Activated CD4-positive, alpha-beta T cell treated with anti-CD3 and anti-CD28 coated beads for 36 hours (primary cell): ENCODE data around the gene NHLRC4. TPM values are rescaled to one million over a fixed set of nuclear protein-coding genes. Genes with fewer than 3 reads are reported as not detected.

Source experiments
- ATAC-seq: fragments of 200-7000 bp; cut with Tn5 transposase; one replicate; pipeline ENCODE4 v1.10.0; 2021; ENCODE audit warnings: mild to moderate bottlenecking, moderate library complexity
- CTCF ChIA-PET: fragments of 350-600 bp; sonication (Branson Sonifier 250); formaldehyde crosslinking; loops from one replicate; lab custom pipeline; 2021; ENCODE audit warnings: antibody characterized with exemption; lab: Charles Lee
- POLR2A ChIA-PET: fragments of 350-600 bp; sonication (Branson Sonifier 250); formaldehyde crosslinking; loops from one replicate; lab custom pipeline; 2021; ENCODE audit warnings: antibody characterized with exemption, inconsistent platforms; lab: Charles Lee
- DNase-seq: peaks from one replicate; pipeline ENCODE4 v3.0.0-alpha.2; 2020
- H3K27ac Mint-ChIP-seq: one replicate; pipeline ENCODE4 v1.8.0; 2021; ENCODE audit warnings: mixed read lengths
- H3K27me3 Mint-ChIP-seq: one replicate; pipeline ENCODE4 v1.8.0; 2021; ENCODE audit warnings: mixed read lengths
- H3K36me3 Mint-ChIP-seq: one replicate; pipeline ENCODE4 v1.8.0; 2021; ENCODE audit warnings: low read depth, mixed read lengths
- H3K4me1 Mint-ChIP-seq: one replicate; pipeline ENCODE4 v1.8.0; 2021; ENCODE audit warnings: mixed read lengths
- H3K4me3 Mint-ChIP-seq: one replicate; pipeline ENCODE4 v1.8.0; 2021; ENCODE audit warnings: mild to moderate bottlenecking, moderate library complexity, mixed read lengths
- H3K9me3 Mint-ChIP-seq: one replicate; pipeline ENCODE4 v1.8.0; 2021; ENCODE audit warnings: low read depth, mixed read lengths
- intact Hi-C, 2 experiments: fragments of 100-400 bp; cut with DNase I in 1 of 2; cut with micrococcal nuclease in 1 of 2; formaldehyde crosslinking; loops; one replicate each; pipeline versions ENCODE4 v1.14.2 to v1.15.1; 2022 to 2024; cut with DNase I, micrococcal nuclease
- total RNA-seq, 2 experiments: library from RNA; stranded (reverse); gene quantifications; one replicate each; pipeline ENCODE4 v1.2.3, GENCODE V29; 2021

NHLRC4 gene
- total RNA-seq, 2 experiments from 2014 or later: 0.19 to 0.87 TPM

GRCh38 chr16:583815-584591 is 17.2 kb downstream of the NHLRC4 start:
- H3K9me3 Mint-ChIP-seq: no peaks in the 10 kb centered on the region
- intact Hi-C loops: no loop called here

DNA sequence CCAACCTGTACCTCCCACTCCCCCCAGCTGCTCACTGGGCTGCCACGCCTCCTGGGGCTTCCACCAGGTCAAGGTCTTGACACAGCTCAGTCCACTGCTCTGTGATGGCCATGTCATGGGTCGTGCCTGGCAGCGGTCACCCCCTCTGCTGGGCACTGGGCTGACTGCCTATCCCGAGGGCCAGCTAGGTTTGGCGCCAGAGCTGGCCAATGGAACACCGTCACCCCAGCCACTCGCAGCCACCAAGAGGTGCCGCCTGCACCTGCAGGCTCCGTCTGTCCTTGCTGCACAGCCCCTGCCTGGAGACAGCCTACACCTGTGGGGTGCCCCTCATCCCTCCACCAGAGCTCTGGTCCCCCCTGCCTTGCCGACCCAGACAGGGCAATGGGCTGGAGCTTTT is 18.5 kb downstream of the NHLRC4 start:
- Mint-ChIP-seq H3K36me3 (peaks cover 13% of the 10 kb centered on the region), H3K27me3 (no peaks in the 10 kb centered on the region), H3K9me3 (no peaks in the 10 kb centered on the region), H3K4me3 (no peak overlapping the region), H3K4me1 (peaks cover 5% of the 10 kb centered on the region), H3K27ac (no peak overlapping the region)
- intact Hi-C loops: loop anchor here in 1 of 2 experiments (5.0 kb wide), 4 partner anchors 203 to 1952 kb away; partner anchors contain the start of genes CRAMP1, IFT140, PDPK1 and PGAP6
- POLR2A ChIA-PET: no interaction called here
- no peak for ATAC-seq
- CTCF ChIA-PET: interaction anchor here (0.9 kb wide), 1 partner anchor 89 kb away, joined by 3 read pairs; no protein-coding TSS in a partner anchor
- DNase-seq: no peak

More at GRCh38 chr16:583815-584591, 17.2 kb downstream of the NHLRC4 start:
- Mint-ChIP-seq H3K27ac (no peak overlapping the region), H3K36me3 (peaks cover 13% of the 10 kb centered on the region), H3K4me1 (peaks cover 5% of the 10 kb centered on the region), H3K27me3 (no peaks in the 10 kb centered on the region), H3K4me3 (no peak overlapping the region)
- ATAC-seq (no peak), DNase-seq (no peak)
- ChIA-PET POLR2A (no interaction called here), CTCF (no interaction called here)

DNA sequence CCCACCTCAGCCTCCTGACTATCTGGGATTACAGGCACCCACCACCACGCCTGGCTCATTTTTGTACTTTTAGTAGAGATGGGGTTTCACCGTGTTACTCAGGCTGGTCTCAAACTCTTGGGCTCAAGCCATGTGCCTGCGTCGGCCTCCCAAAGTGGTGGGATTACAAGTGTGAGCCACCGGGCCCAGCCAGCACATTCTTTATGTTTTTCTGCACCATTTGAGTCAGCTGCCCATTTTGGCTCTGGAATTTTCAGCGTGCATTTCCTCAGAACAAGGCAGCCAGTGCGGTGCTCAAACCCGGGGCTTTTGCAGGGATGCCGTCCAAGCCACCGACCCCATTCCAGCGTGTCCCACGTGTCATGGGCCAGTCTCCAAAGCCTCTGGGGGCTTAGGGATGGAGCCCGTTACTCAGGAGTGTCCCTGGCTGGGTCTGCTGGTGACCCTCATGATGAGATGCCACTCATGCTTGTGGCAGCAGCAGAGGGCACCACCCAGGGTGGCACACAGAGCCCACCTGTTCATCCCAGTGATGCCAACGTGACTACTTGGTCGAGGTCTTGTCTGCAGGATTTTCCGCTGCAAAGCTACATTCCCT is 19.3 kb downstream of the NHLRC4 start:
- intact Hi-C loops: loop anchor here in 1 of 2 experiments (5.0 kb wide), 4 partner anchors 204 to 1951 kb away; partner anchors contain the start of genes CRAMP1, IFT140, PDPK1 and PGAP6
- POLR2A ChIA-PET: no interaction called here

GRCh38 chr16:586645-587590 is 20.1 kb downstream of the NHLRC4 start:
- no peaks in the 10 kb centered on the region for H3K27me3 Mint-ChIP-seq
- ChIA-PET CTCF (interaction anchor here (0.6 to 1.1 kb wide), 3 partner anchors 16 to 62 kb away, joined by 3 read pairs; partner anchors contain the start of genes METTL26 and WDR90), POLR2A (no interaction called here)

More for the DNA sequence above, 19.3 kb downstream of the NHLRC4 start:
- DNase-seq (no peak), ATAC-seq (no peak)
- peaks cover 12% of the 10 kb centered on the region for H3K4me1 Mint-ChIP-seq
- no peaks in the 10 kb centered on the region for H3K27me3 Mint-ChIP-seq
- no peak overlapping the region for H3K27ac Mint-ChIP-seq
- no peak overlapping the region for H3K4me3 Mint-ChIP-seq
- peaks cover 13% of the 10 kb centered on the region for H3K36me3 Mint-ChIP-seq
- no peaks in the 10 kb centered on the region for H3K9me3 Mint-ChIP-seq
- CTCF ChIA-PET: no interaction called here

GRCh38 chr16:588639-588888 is 21.8 kb downstream of the NHLRC4 start:
- ChIA-PET POLR2A (interaction anchor here (0.7 kb wide), 1 partner anchor 393 kb away, joined by 4 read pairs; the partner anchor contains the start of gene SOX8), CTCF (interaction anchor here (0.7 to 1.0 kb wide), 3 partner anchors 12 to 75 kb away, joined by 3 to 6 read pairs (median 5); no protein-coding TSS in a partner anchor)
- peaks cover 19% of the 10 kb centered on the region for H3K4me1 Mint-ChIP-seq
- H3K4me3 Mint-ChIP-seq: peak overlapping the region; percentile 79
- H3K27ac Mint-ChIP-seq: peak overlapping the region; percentile 97
- ATAC-seq (peak; percentile 33), DNase-seq (peak; percentile 85)
- intact Hi-C loops: loop anchor here in 1 of 2 experiments (2.0 to 5.0 kb wide), 6 partner anchors 152 to 1949 kb away; partner anchors contain the start of genes CIAO3, CRAMP1, IFT140 and PDPK1
- no peaks in the 10 kb centered on the region for H3K27me3 Mint-ChIP-seq
- no peaks in the 10 kb centered on the region for H3K9me3 Mint-ChIP-seq
- peaks cover 13% of the 10 kb centered on the region for H3K36me3 Mint-ChIP-seq

More at GRCh38 chr16:586645-587590, 20.1 kb downstream of the NHLRC4 start:
- peaks cover 13% of the 10 kb centered on the region for H3K36me3 Mint-ChIP-seq
- peak overlapping the region; percentile 87 for H3K27ac Mint-ChIP-seq
- no peaks in the 10 kb centered on the region for H3K9me3 Mint-ChIP-seq
- ATAC-seq (no peak), DNase-seq (no peak)
- H3K4me3 Mint-ChIP-seq: peak overlapping the region; percentile 79
- intact Hi-C loops: loop anchor here in 1 of 2 experiments (5.0 kb wide), 4 partner anchors 205 to 1950 kb away; partner anchors contain the start of genes CRAMP1, IFT140, PDPK1 and PGAP6
- peaks cover 13% of the 10 kb centered on the region for H3K4me1 Mint-ChIP-seq

DNA sequence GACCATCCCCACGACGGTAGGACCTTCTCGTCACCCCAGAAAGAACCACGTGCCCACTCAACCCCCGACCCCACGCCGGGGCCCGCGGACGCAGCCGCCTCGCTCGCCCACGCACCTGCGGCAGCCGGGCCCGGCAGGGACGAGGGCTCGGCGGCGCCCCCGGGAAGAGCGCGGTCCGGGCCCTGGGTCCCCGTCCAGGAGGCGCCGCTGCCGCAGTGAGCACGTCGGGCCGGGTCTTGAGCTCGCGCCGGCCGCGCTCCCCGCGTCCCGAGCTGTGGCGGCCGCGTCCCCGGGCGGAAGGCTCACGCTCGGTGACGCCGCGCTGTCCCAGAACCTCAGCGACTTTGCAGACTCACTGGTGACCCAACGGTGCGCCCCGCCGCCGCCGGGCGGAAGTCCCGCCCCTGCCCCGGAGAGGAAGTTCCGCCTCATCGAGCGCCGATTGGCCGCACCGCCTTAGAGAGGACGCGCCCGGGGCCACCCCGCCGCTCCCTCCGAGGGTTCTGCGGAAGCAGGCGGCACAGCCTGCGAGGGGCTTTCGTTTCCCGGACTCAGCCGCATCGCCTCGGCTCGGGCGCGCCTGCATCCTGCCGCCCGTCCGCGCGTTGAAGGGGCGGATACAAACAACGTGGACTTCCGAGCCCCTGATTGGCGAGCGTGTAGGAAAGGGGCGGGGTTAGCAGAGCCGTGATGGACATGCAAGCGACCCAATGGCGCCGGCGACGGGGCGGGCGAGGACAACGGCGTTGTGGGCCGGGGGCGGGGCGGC is 22.3 kb downstream of the NHLRC4 start:
- H3K27ac Mint-ChIP-seq: peak overlapping the region; percentile 100
- DNase-seq (peak; percentile 98), ATAC-seq (peak; percentile 76)
- peak overlapping the region; percentile 79 for H3K4me3 Mint-ChIP-seq
- no peaks in the 10 kb centered on the region for H3K9me3 Mint-ChIP-seq
- no peaks in the 10 kb centered on the region for H3K27me3 Mint-ChIP-seq
- POLR2A ChIA-PET: interaction anchor here (0.7 kb wide), 1 partner anchor 392 kb away, joined by 4 read pairs; the partner anchor contains the start of gene SOX8
- H3K4me1 Mint-ChIP-seq: peaks cover 21% of the 10 kb centered on the region
- CTCF ChIA-PET: interaction anchor here (0.7 to 1.0 kb wide), 3 partner anchors 12 to 75 kb away, joined by 3 to 6 read pairs (median 5); no protein-coding TSS in a partner anchor
- peaks cover 13% of the 10 kb centered on the region for H3K36me3 Mint-ChIP-seq
- intact Hi-C loops: loop anchor here (1.0 to 5.0 kb wide), 25 partner anchors 19 to 1948 kb away; partner anchors contain the start of genes CAPN15 (in 2 of the 2), METTL26 (in 2 of the 2), AXIN1 (in 1 of the 2) and CHTF18 (in 1 of the 2)

- intact Hi-C loops: loop anchor here (1.0 to 5.0 kb wide), 25 partner anchors 19 to 1948 kb away; partner anchors contain the start of genes CAPN15 (in 2 of the 2), METTL26 (in 2 of the 2), AXIN1 (in 1 of the 2) and CHTF18 (in 1 of the 2)
- ATAC-seq (peak; percentile 88), DNase-seq (peak; percentile 100)
- H3K4me1 Mint-ChIP-seq: peaks cover 22% of the 10 kb centered on the region
- CTCF ChIA-PET: interaction anchor here (1.0 kb wide), 1 partner anchor 19 kb away, joined by 6 read pairs; no protein-coding TSS in a partner anchor
- H3K4me3 Mint-ChIP-seq: peak within 1 kb of the TSS; percentile 79
- POLR2A ChIA-PET: no interaction called here
- H3K27ac Mint-ChIP-seq: peak within 1 kb of the TSS; percentile 100
- peaks cover 13% of the 10 kb centered on the region for H3K36me3 Mint-ChIP-seq
- H3K9me3 Mint-ChIP-seq: no peaks in the 10 kb centered on the region
- H3K27me3 Mint-ChIP-seq: no peaks in the 10 kb centered on the region
Observed at GRCh38 chr16:589658-590187, 22.9 kb downstream of the NHLRC4 start, which contains the start of gene RAB40C. Gene RAB40C (plus strand): TSS chr16:590066. CDS start chr16:590292, 226 bp downstream.

DNA sequence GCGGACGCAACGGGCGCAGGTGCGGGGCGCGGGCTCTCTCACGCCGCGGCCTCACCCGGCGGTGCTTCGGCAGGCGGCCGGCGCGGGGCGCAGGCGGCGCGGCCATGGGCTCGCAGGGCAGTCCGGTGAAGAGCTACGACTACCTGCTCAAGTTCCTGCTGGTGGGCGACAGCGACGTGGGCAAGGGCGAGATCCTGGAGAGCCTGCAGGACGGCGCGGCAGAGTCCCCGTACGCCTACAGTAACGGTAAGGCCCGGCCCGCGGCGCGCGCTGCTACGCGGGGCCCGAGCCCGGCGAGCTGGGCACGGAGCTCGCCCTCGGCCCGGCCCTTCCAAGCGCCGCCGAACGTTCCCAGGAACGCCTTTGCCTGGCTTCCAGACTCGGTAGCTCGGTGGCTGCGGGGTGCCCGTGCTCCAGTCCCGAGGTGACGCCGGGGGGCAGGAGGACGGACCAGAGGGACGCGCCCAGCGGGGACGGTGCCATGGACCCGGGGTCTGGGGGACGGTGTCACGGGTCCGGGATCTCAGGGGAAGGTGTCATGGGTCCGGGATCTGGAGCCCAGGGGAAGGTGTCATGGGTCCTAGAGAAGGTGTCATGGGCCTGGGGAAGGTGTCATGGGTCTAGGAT is 23.5 kb downstream of the NHLRC4 start:
- Mint-ChIP-seq H3K27me3 (no peaks in the 10 kb centered on the region), H3K36me3 (peaks cover 13% of the 10 kb centered on the region), H3K9me3 (no peaks in the 10 kb centered on the region), H3K4me1 (peaks cover 22% of the 10 kb centered on the region), H3K4me3 (peak overlapping the region; percentile 79), H3K27ac (peak overlapping the region; percentile 69)
- ChIA-PET CTCF (interaction anchor here (0.5 to 0.6 kb wide), 2 partner anchors 33 to 59 kb away, joined by 3 read pairs; partner anchors contain the start of gene WDR90), POLR2A (no interaction called here)
- peak; percentile 47 for DNase-seq
- intact Hi-C loops: no loop called here
- no peak for ATAC-seq

DNA sequence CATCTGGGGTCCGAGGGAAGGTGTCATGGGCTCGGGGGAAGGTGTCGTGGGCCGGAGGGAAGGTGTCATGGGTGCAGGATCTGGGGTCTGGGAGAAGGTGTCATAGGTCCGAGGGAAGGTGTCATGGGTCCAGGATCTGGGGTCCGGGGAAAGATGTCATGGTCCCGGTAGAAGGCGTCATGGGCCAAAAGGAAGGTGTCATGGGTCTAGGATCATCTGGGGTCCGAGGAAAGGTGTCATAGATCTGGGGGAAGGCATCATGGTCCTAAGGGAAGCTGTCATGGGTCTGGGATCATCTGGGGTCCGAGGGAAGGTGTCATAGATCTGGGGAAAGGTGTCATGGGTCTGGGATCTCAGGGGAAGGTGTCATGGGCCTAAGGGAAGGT is 24.0 kb downstream of the NHLRC4 start:
- ChIA-PET CTCF (interaction anchor here (0.5 to 0.6 kb wide), 2 partner anchors 33 to 58 kb away, joined by 3 read pairs; partner anchors contain the start of gene WDR90), POLR2A (no interaction called here)
- H3K4me1 Mint-ChIP-seq: peaks cover 22% of the 10 kb centered on the region

More for the DNA sequence above, 24.0 kb downstream of the NHLRC4 start:
- ATAC-seq (no peak), DNase-seq (no peak)
- peak overlapping the region; percentile 79 for H3K4me3 Mint-ChIP-seq
- H3K9me3 Mint-ChIP-seq: no peaks in the 10 kb centered on the region
- H3K36me3 Mint-ChIP-seq: peaks cover 13% of the 10 kb centered on the region
- intact Hi-C loops: no loop called here
- no peaks in the 10 kb centered on the region for H3K27me3 Mint-ChIP-seq
- peak overlapping the region; percentile 69 for H3K27ac Mint-ChIP-seq
